PC-9 (cell line): ENCODE measurements around the gene MACROD2. TPM values are rescaled to one million over a fixed set of nuclear protein-coding genes. Genes with fewer than 3 reads are reported as not detected.

Source experiments
- BruUV-seq: library from RNA; stranded (reverse); fragments of 400-500 nt; replicated peaks from 2 replicates; lab custom pipeline; 2021; lab: Mats Ljungman, UMichigan
- CTCF ChIA-PET: fragments of 300-600 bp; sonication (Branson Sonifier 250); formaldehyde crosslinking; loops from one replicate; lab custom pipeline; 2022; ENCODE audit warnings: antibody characterized with exemption; lab: Charles Lee
- POLR2A ChIA-PET: fragments of 300-600 bp; sonication (Branson Sonifier 250); formaldehyde crosslinking; loops from one replicate; lab custom pipeline; 2022; ENCODE audit warnings: antibody characterized with exemption; ENCODE audit not compliant: unreplicated experiment; lab: Charles Lee
- DNase-seq, 2 experiments: peaks; one replicate each; pipeline versions ENCODE4 v3.0.0 to v3.0.0-alpha.2; 2015 to 2022; ENCODE audit warnings: mixed read lengths in 1 of 2
- H2AFZ ChIP-seq: fragments of 200-600 bp; sonication (generic); 2 replicates; pipeline ENCODE4 v1.8.1; 2017; ENCODE audit warnings: antibody characterized with exemption
- H3F3A ChIP-seq: fragments of 200-600 bp; sonication (generic); 2 replicates; pipeline ENCODE4 v1.8.1; 2017; ENCODE audit warnings: antibody characterized with exemption, mild to moderate bottlenecking, low read depth; ENCODE audit not compliant: insufficient read depth
- H3K27ac ChIP-seq: fragments of 200-600 bp; sonication (generic); 2 replicates; pipeline ENCODE4 v1.6.1; 2016; ENCODE audit warnings: mixed run types
- H3K27me3 ChIP-seq: fragments of 200-600 bp; sonication (generic); 2 replicates; pipeline ENCODE4 v1.6.1; 2016; ENCODE audit warnings: low read depth, mixed run types; ENCODE audit not compliant: insufficient read depth
- H3K36me3 ChIP-seq: fragments of 200-600 bp; sonication (generic); 2 replicates; pipeline ENCODE4 v1.6.1; 2016; ENCODE audit warnings: low read depth, mixed run types
- H3K4me1 ChIP-seq: fragments of 200-600 bp; sonication (generic); replicated peaks from 2 replicates; pipeline ENCODE4 v1.6.1; 2016; ENCODE audit warnings: mixed run types; ENCODE audit not compliant: insufficient read depth
- H3K4me2 ChIP-seq: fragments of 200-600 bp; sonication (generic); 2 replicates; pipeline ENCODE4 v1.6.1; 2017; ENCODE audit warnings: mixed run types
- H3K4me3 ChIP-seq: fragments of 200-600 bp; sonication (generic); 2 replicates; pipeline ENCODE4 v1.6.1; 2016; ENCODE audit warnings: mixed run types
- H3K79me2 ChIP-seq: fragments of 200-600 bp; sonication (generic); 2 replicates; pipeline ENCODE4 v1.6.1; 2017; ENCODE audit warnings: low read depth, mixed run types
- H3K9me2 ChIP-seq: fragments of 200-600 bp; sonication (generic); 2 replicates; pipeline ENCODE4 v1.8.1; 2017; ENCODE audit warnings: mild to moderate bottlenecking; ENCODE audit not compliant: insufficient read depth
- H3K9me3 ChIP-seq: fragments of 200-600 bp; sonication (generic); 2 replicates; pipeline ENCODE4 v1.8.1; 2016; ENCODE audit warnings: low read depth; ENCODE audit not compliant: insufficient read depth
- H4K20me1 ChIP-seq: fragments of 200-600 bp; sonication (generic); 2 replicates; pipeline ENCODE4 v1.8.1; 2017; ENCODE audit not compliant: insufficient read depth
- EZH2 ChIP-seq: fragments of 200-600 bp; sonication (generic); IDR thresholded peaks from 2 replicates; pipeline ENCODE4 v1.8.0; 2017; ENCODE audit warnings: antibody characterized with exemption, low read depth
- intact Hi-C: fragments of 100-400 bp; cut with micrococcal nuclease; formaldehyde crosslinking; loops from one replicate; pipeline ENCODE4 v1.10.0; 2022; ENCODE audit not compliant: unreplicated experiment
- total RNA-seq: library from RNA; stranded (reverse); gene quantifications from 2 replicates; pipeline ENCODE4 v1.2.3, GENCODE V29; 2021
- TF ChIP-seq, protein P1 (sequence below): fragments of 200-600 bp; sonication (generic); conservative IDR thresholded peaks from 2 replicates; pipeline ENCODE4 v1.6.1; 2017; ENCODE audit warnings: mixed run types, antibody characterized with exemption, mild to moderate bottlenecking, moderate library complexity

Gene MACROD2
- total RNA-seq, 1 experiment from 2014 or later = 11.4 TPM

GRCh38 chr20:14790190-14790589, 794.9 kb downstream of the MACROD2 start:
- H3K27ac ChIP-seq = no peak overlapping the region
- no peaks in the 10 kb centered on the region for H4K20me1 ChIP-seq
- no peaks in the 10 kb centered on the region for H3K4me1 ChIP-seq
- no peaks in the 10 kb centered on the region for H3K9me2 ChIP-seq
- no peak for TF ChIP-seq EZH2
- TF ChIP-seq, protein P1, sequence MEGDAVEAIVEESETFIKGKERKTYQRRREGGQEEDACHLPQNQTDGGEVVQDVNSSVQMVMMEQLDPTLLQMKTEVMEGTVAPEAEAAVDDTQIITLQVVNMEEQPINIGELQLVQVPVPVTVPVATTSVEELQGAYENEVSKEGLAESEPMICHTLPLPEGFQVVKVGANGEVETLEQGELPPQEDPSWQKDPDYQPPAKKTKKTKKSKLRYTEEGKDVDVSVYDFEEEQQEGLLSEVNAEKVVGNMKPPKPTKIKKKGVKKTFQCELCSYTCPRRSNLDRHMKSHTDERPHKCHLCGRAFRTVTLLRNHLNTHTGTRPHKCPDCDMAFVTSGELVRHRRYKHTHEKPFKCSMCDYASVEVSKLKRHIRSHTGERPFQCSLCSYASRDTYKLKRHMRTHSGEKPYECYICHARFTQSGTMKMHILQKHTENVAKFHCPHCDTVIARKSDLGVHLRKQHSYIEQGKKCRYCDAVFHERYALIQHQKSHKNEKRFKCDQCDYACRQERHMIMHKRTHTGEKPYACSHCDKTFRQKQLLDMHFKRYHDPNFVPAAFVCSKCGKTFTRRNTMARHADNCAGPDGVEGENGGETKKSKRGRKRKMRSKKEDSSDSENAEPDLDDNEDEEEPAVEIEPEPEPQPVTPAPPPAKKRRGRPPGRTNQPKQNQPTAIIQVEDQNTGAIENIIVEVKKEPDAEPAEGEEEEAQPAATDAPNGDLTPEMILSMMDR = no peak
- no peak overlapping the region for H2AFZ ChIP-seq
- DNase-seq = no peak
- H3K9me3 ChIP-seq = no peaks in the 10 kb centered on the region
- no peaks in the 10 kb centered on the region for H3K79me2 ChIP-seq
- intact Hi-C loops = no loop called here
- no peak overlapping the region for H3K4me2 ChIP-seq
- no peaks in the 10 kb centered on the region for H3F3A ChIP-seq
- no peaks in the 10 kb centered on the region for H3K27me3 ChIP-seq
- H3K4me3 ChIP-seq = no peak overlapping the region
- no TSS peak for BruUV-seq
- ChIA-PET CTCF (no interaction called here), POLR2A (no interaction called here)
- no peaks in the 10 kb centered on the region for H3K36me3 ChIP-seq

DNA sequence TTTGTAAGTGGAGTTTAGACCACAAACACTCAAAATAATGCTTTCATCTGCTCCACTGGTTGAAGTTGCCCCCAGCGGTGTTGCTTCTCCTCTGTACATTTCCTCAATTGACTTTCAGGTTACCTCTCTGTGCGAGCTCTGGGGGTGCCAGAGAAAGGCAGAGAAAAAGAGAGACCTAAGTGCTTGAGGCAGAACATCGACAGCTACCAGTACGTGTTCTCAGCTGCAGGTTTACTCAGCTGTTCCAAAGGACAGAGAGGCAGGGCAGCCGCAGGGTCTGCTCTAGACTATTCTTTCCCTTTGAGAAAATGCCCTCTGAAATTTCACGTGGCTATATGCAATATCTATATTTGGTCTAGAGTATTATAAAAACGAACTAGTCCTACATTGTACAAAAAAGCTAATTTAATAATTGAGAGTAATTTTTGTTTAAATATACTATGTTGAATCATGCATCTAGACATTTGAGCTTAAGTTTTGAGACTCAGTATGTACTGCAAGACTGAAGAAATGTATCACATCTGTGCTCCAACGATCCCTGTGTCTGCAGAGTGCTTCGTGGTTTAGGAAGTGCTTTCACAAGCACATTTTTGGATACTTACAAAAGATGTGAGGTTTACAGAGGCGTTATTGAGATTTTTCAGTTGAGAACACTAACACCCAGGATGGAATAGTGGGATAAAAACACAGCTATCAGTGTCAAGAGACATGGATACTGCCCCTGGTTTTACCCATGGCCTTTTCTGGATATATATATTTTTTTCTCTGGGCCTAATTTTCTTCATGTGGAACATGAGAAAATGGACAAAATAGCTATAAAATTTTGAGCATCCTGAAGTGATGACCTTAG, 795.7 kb downstream of the MACROD2 start:
- H3K4me2 ChIP-seq = no peak overlapping the region
- H3K4me3 ChIP-seq = no peak overlapping the region
- POLR2A ChIA-PET = no interaction called here
- H2AFZ ChIP-seq = no peak overlapping the region
- TF ChIP-seq, protein P1 = no peak
- TF ChIP-seq EZH2 = no peak
- no peaks in the 10 kb centered on the region for H3K27me3 ChIP-seq
- DNase-seq = no peak
- no peaks in the 10 kb centered on the region for H3K9me2 ChIP-seq
- H3K27ac ChIP-seq = no peak overlapping the region
- intact Hi-C loops = no loop called here
- BruUV-seq = no TSS peak
- no peaks in the 10 kb centered on the region for H3K79me2 ChIP-seq
- no peaks in the 10 kb centered on the region for H3F3A ChIP-seq
- no peaks in the 10 kb centered on the region for H3K4me1 ChIP-seq
- no peaks in the 10 kb centered on the region for H3K36me3 ChIP-seq
- CTCF ChIA-PET = no interaction called here
- no peaks in the 10 kb centered on the region for H4K20me1 ChIP-seq
- H3K9me3 ChIP-seq = no peaks in the 10 kb centered on the region

GRCh38 chr20:14792915-14793314, 797.6 kb downstream of the MACROD2 start:
- CTCF ChIA-PET = no interaction called here
- Histone ChIP-seq H4K20me1 (no peaks in the 10 kb centered on the region), H3K27me3 (no peaks in the 10 kb centered on the region), H3K36me3 (no peaks in the 10 kb centered on the region), H3K9me3 (no peaks in the 10 kb centered on the region), H3K4me1 (no peaks in the 10 kb centered on the region), H3K79me2 (no peaks in the 10 kb centered on the region), H3K27ac (no peak overlapping the region), H3K9me2 (no peaks in the 10 kb centered on the region), H3K4me2 (no peak overlapping the region), H3K4me3 (no peak overlapping the region), H2AFZ (no peak overlapping the region), H3F3A (no peaks in the 10 kb centered on the region)
- no peak for DNase-seq
- POLR2A ChIA-PET = no interaction called here
- TF ChIP-seq, protein P1 = no peak
- TF ChIP-seq EZH2 = no peak
- intact Hi-C loops = no loop called here
- no TSS peak for BruUV-seq
